Testis (tissue), 2 donors: ENCODE data around the gene PLCXD3.

Experiments used
- CTCF ChIP-seq, 3 experiments: fragments of 450-650 bp in 2 of 3; fragments of 200-600 bp in 1 of 3; sonication (generic) in 1 of 3; IDR thresholded peaks; one replicate each; pipeline ENCODE4 v1.5.1; 2016 to 2019; ENCODE audit warnings: antibody characterized with exemption in 3 of 3, mild to moderate bottlenecking in 2 of 3, moderate library complexity in 1 of 3
- POLR2A ChIP-seq: fragments of 450-650 bp; IDR thresholded peaks from one replicate; pipeline ENCODE4 v1.6.1; 2017; ENCODE audit warnings: antibody characterized with exemption, mild to moderate bottlenecking, moderate library complexity

- TF ChIP-seq CTCF (IDR thresholded peaks at IDR 0.05): no peak
- no peak for TF ChIP-seq POLR2A
Measured at GRCh38 chr5:41485533-41485932, 24.9 kb downstream of the PLCXD3 start.
